HepG2 (cell line): ENCODE data around the gene NUAK1. TPM values are rescaled to one million over a fixed set of nuclear protein-coding genes. Genes with fewer than 3 reads are reported as not detected.

Experiments
- CSRNP2 ChIP-seq: sonication (generic); formaldehyde crosslinking; conservative IDR thresholded peaks from 2 replicates; pipeline ENCODE4 v1.8.0; 2022; ENCODE audit warnings: low read depth, missing genetic modification reagents
- MNT ChIP-seq: fragments of 450-650 bp; IDR thresholded peaks from 2 replicates; pipeline ENCODE4 v1.6.1; 2016
- MXD4 ChIP-seq: IDR thresholded peaks from 2 replicates; pipeline ENCODE4 v1.6.1; 2016; ENCODE audit warnings: mild to moderate bottlenecking, missing biosample characterization, missing genetic modification reagents
- RFX1 ChIP-seq: fragments of 450-650 bp; IDR thresholded peaks from 2 replicates; pipeline ENCODE4 v1.6.1; 2017
- SIN3B ChIP-seq: fragments of 150-350 bp; IDR thresholded peaks from 2 replicates; pipeline ENCODE4 v1.6.1; 2014; ENCODE audit warnings: low read length
- THYN1 ChIP-seq: sonication (generic); formaldehyde crosslinking; IDR thresholded peaks from 2 replicates; pipeline ENCODE4 v1.8.1; 2023; ENCODE audit warnings: low read depth, mild to moderate bottlenecking, moderate library complexity, missing genetic modification reagents, borderline replicate concordance
- ZNF225 ChIP-seq: sonication (generic); formaldehyde crosslinking; IDR thresholded peaks from 2 replicates; pipeline ENCODE4 v1.4.0; 2020; ENCODE audit warnings: mild to moderate bottlenecking, missing genetic modification reagents
- ZNF33B ChIP-seq: sonication (generic); formaldehyde crosslinking; IDR thresholded peaks from 2 replicates; pipeline ENCODE4 v1.5.1; 2020; ENCODE audit warnings: mild to moderate bottlenecking, missing genetic modification reagents
- ZNF431 ChIP-seq: sonication (generic); formaldehyde crosslinking; IDR thresholded peaks from 2 replicates; pipeline ENCODE4 v1.9.0; 2022; ENCODE audit warnings: missing genetic modification reagents, low read depth, mild to moderate bottlenecking, borderline replicate concordance
- ZNF570 ChIP-seq: sonication (generic); formaldehyde crosslinking; IDR thresholded peaks from 2 replicates; pipeline ENCODE4 v1.4.0; 2020; ENCODE audit warnings: mild to moderate bottlenecking, missing genetic modification reagents, borderline replicate concordance
- ZNF691 ChIP-seq: sonication (generic); formaldehyde crosslinking; IDR thresholded peaks from 2 replicates; pipeline ENCODE4 v1.4.0; 2020; ENCODE audit warnings: missing genetic modification reagents, low read depth, mild to moderate bottlenecking, borderline replicate concordance
- polyA plus RNA-seq, 8 experiments: library from polyadenylated mRNA; depleted of rRNA in 3 of 8; stranded (reverse) in 7 of 8; unstranded in 1 of 8; fragments of >200 nt; fragmentation: Illumina TruSeq in 4 of 8; extraction: Trizol in 4 of 8; gene quantifications; 2 replicates each; pipeline versions ENCODE4 v1.2.1 to v1.2.3, GENCODE V29; 2011 to 2016; ENCODE audit warnings: low read depth in 4 of 8, missing spikeins in 1 of 8, mixed read lengths in 1 of 8; ENCODE audit not compliant: insufficient read depth in 1 of 8
- total RNA-seq, 5 experiments: library from RNA; depleted of rRNA; stranded (reverse); fragments of >200 nt; fragmentation: Illumina TruSeq; extraction: Trizol; gene quantifications; 2 replicates each; pipeline ENCODE4 v1.2.3, GENCODE V29; 2016; ENCODE audit warnings: low read depth in 1 of 5
- TF ChIP-seq, protein P1 (sequence below): sonication (generic); formaldehyde crosslinking; IDR thresholded peaks from 2 replicates; pipeline ENCODE4 v1.5.0; 2020; ENCODE audit warnings: mild to moderate bottlenecking, missing genetic modification reagents
- TF ChIP-seq, protein P2 (sequence below): sonication (generic); formaldehyde crosslinking; IDR thresholded peaks from 2 replicates; pipeline ENCODE4 v1.5.0; 2020; ENCODE audit warnings: missing genetic modification reagents
- TF ChIP-seq, protein P3 (sequence below): sonication (generic); formaldehyde crosslinking; IDR thresholded peaks from 2 replicates; pipeline ENCODE4 v1.9.0; 2022; ENCODE audit warnings: missing genetic modification reagents, mild to moderate bottlenecking, borderline replicate concordance
- TF ChIP-seq, protein P4 (sequence below): sonication (generic); formaldehyde crosslinking; IDR thresholded peaks from 2 replicates; pipeline ENCODE4 v1.4.0; 2020; ENCODE audit warnings: mild to moderate bottlenecking, missing genetic modification reagents

Gene NUAK1
- total and polyA plus RNA-seq, 2 of the 13 experiments (the other 11 are each of a cell fraction or from before 2014, with no cell fraction given): 1.7 to 1.9 TPM

GRCh38 chr12:106139422-106140171 lies 843 bp upstream of the NUAK1 start (continued):
- TF ChIP-seq, protein P1, sequence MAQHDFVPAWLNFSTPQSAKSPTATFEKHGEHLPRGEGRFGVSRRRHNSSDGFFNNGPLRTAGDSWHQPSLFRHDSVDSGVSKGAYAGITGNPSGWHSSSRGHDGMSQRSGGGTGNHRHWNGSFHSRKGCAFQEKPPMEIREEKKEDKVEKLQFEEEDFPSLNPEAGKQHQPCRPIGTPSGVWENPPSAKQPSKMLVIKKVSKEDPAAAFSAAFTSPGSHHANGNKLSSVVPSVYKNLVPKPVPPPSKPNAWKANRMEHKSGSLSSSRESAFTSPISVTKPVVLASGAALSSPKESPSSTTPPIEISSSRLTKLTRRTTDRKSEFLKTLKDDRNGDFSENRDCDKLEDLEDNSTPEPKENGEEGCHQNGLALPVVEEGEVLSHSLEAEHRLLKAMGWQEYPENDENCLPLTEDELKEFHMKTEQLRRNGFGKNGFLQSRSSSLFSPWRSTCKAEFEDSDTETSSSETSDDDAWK (CRISPR knock-in tag): no peak
- TF ChIP-seq SIN3B (no peak), CSRNP2 (no peak), RFX1 (no peak), ZNF225 (CRISPR knock-in tag) (no peak), ZNF431 (CRISPR knock-in tag) (no peak), MXD4 (no peak), ZNF691 (CRISPR knock-in tag) (no peak), ZNF570 (no peak), THYN1 (no peak), MNT (no peak), ZNF33B (no peak)
- TF ChIP-seq, protein P2, sequence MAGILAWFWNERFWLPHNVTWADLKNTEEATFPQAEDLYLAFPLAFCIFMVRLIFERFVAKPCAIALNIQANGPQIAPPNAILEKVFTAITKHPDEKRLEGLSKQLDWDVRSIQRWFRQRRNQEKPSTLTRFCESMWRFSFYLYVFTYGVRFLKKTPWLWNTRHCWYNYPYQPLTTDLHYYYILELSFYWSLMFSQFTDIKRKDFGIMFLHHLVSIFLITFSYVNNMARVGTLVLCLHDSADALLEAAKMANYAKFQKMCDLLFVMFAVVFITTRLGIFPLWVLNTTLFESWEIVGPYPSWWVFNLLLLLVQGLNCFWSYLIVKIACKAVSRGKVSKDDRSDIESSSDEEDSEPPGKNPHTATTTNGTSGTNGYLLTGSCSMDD (CRISPR knock-in tag): no peak
- TF ChIP-seq, protein P3, sequence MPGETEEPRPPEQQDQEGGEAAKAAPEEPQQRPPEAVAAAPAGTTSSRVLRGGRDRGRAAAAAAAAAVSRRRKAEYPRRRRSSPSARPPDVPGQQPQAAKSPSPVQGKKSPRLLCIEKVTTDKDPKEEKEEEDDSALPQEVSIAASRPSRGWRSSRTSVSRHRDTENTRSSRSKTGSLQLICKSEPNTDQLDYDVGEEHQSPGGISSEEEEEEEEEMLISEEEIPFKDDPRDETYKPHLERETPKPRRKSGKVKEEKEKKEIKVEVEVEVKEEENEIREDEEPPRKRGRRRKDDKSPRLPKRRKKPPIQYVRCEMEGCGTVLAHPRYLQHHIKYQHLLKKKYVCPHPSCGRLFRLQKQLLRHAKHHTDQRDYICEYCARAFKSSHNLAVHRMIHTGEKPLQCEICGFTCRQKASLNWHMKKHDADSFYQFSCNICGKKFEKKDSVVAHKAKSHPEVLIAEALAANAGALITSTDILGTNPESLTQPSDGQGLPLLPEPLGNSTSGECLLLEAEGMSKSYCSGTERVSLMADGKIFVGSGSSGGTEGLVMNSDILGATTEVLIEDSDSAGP: peak; percentile 46; the same call in 1 of the 2 replicates
- TF ChIP-seq, protein P4, sequence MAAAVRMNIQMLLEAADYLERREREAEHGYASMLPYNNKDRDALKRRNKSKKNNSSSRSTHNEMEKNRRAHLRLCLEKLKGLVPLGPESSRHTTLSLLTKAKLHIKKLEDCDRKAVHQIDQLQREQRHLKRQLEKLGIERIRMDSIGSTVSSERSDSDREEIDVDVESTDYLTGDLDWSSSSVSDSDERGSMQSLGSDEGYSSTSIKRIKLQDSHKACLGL (CRISPR knock-in tag): 0 out of 2 replicates have a peak, but pooled peaks have one; percentile 31
